HG03196 (cell line): ENCODE measurements around the gene TMEM135.
"Not testable (repeated sequence)": the region's sequence is repeated elsewhere in the genome, so short reads cannot be mapped to it uniquely, and the experiment has no call there.

Experiments used
- ATAC-seq: cut with Tn5 transposase; IDR thresholded peaks from one replicate; pipeline ENCODE4 v1.9.1; 2021; ENCODE audit not compliant: unreplicated experiment

Gene TMEM135

DNA sequence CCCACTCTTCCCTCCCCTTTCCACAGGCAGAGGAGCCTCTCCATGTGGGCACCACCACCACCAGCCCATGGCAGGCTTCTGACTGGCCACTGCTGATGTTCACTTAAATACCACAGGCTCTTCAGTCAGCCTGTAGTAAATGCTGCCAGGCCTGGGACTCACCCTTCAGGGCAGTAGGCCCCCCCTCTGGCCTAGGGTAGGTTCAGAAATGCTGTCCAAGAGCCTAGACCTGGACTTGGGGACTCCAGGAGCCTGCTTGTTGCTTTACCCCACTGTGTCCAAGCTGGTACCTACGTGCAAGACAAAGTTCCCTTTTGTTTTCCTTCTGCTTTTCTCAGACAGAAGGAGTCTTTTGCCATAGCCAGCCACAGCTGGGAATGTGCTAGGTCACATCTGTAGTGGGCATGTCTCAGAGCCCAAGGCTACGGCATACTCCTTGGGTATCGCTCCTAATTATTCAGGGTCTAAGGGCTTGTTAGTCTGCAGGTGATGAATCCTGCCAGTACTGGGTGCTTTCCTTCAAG, 38.6 kb downstream of the TMEM135 start:
- ATAC-seq: no peak

DNA sequence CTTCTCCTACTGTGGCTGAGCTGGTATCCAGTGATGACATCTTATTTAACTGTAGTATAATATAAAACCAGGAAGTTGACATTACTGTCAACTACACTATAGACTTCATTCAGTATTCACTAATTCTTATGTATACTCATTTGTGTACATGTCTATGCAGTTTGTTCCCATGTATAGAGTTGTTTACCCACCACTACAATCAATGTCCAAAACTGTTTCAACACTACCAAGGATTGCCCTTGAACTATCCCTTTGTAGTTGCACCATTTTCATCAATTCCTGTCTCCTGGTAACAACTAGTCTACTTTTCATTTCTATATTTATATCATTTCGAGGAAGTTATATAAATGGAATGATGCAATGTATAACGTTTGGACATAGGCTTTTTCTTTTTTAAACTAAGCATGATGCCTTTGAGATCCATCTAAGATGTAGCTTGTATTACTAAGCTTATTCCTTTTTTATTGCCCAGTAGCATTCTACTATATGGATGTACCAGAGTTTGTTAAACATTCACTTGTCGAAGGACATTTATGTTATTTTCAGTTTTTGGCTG, 39.2 kb downstream of the TMEM135 start:
- no peak for ATAC-seq

DNA sequence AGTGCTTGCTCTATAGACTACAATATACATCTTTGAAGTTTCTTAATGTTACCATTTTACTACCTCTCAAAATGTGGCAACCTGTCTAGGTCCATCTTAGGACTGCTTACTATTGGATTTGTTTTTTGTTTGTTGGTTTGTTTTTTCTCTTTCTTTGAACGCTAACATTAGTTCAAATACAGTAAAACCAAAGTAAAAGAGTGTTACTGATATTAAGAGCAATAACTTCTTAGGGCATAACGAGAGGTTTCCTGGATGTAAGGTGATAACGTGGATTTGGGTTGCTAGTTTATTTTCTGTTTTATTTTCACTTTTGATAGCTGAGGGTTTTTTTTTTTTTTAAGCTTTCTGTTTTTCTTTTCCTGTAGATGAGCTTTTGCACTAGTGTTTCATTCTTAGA, 43.6 kb downstream of the TMEM135 start:
- peak; percentile 69 for ATAC-seq

DNA sequence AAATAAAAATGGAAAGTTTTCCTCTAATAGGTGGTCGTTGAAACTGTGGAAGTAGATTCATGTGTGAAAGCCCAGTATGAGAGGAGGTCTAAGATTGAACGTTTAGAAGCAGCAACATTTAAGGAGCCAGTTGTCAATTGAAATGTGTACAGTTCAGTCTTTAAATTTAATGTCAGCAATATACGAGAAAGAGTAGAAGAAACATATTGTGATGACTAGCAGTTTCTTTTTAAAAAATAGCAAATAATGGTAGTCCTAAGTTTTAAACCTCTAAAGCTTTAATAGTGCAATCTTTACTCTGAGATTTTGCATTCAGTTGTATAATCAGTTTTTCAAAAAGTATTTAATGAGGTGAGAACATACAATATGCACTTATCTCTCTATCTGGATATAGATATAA, 44.9 kb downstream of the TMEM135 start:
- no peak for ATAC-seq

DNA sequence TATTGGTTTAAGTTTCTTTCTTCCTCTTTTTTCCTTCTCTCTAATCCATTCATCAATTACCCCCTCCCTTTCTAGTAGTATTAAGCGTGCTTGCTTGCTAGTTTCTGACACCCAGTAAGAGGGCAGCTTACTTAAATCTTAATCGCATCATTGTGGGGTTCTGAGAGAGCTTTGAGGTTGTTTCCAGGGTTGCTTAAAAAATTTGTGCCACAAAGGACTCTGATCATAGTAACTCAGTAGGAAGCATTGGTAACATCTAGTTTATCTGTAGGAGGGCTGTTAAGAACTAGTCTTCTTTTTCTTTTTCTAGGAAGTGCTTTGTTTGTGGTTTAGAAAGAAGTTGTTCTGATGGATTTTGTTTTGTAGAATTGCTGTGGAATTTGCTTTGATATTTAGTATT, 45.3 kb downstream of the TMEM135 start:
- ATAC-seq: no peak

DNA sequence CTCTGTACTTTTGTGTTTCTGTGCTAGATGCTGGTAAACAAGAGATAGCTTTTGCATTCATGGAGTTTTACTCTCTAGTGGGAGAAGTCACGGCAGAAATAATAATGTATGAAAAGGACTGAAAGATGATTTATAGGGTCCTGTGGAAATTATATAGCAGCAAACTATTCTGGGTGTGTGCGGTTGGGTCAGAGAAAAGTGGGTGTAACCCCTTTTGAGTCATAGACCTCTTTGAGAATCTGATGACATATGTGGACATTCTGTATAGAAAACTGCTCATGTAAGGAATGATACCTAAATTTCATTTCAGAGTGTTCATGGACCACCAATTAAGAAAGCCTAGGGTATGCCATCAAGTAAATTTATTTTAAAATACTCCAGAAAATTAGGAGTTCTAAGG, 54.4 kb downstream of the TMEM135 start:
- ATAC-seq: no peak

DNA sequence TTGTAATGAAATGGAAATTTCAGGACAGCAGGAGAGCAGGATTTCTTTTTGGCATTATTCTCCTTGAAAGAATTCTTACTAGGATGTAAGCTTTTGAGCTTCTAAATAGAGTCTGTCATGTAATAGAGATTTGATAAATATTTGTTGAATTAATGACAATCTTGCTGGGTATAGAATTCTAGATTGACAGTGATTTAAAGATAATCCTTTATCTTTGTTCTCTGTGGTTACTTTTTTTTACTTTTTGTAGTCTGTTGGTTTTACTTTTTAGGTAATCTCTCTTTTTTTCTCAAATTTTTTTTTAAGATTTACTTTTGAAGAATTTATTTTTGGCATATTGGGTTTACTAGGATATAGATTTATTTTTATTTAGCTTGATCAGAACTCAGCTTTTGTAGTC, 54.8 kb downstream of the TMEM135 start:
- ATAC-seq: no peak

DNA sequence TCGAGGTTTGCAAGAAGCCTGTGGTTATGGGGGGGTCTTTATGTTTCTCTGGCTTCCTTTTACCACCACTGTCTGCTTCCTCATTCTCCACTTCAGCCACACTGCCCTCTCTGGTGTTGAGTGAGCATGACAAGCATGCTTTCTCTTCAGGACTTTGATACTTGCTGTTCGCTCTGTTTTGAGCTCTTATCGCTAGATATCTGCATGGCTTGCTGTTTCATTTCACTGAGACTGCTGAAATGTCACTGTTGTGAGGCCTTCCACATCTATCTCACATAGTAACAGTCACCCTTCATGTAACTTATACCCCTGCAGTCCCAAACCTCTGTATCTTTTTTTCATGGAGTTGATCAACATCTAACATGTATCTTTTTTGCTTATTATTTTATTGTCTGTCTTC, 59.8 kb downstream of the TMEM135 start:
- ATAC-seq: no peak

DNA sequence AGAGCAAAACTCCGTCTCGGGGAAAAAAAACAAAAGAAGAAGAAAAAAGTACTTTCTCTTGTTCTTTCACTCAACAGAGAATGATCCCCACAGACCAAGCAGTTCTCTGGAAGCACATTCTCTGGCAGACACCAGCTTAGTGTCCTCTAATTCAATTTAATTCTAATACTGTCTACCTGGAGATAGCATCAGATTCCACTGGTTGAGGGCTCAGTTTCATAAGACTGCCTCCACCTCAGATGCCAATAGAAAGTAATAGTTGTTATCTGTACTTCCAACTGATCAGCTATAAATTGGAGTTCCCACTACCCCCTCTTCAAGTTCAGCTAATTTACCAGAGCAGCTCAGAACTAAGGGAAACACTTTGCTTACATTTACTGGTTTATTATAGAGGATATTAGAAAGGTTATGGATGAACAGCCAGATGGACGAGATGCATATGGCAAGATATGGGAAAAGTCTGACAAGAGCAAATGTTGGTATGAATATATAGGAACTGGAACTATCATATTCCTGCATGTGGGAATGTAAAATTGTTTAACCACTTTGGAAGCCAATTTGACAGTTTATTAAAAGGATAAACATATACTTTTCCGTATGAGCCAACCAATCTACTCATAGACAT, 64.3 kb downstream of the TMEM135 start:
- no peak for ATAC-seq

DNA sequence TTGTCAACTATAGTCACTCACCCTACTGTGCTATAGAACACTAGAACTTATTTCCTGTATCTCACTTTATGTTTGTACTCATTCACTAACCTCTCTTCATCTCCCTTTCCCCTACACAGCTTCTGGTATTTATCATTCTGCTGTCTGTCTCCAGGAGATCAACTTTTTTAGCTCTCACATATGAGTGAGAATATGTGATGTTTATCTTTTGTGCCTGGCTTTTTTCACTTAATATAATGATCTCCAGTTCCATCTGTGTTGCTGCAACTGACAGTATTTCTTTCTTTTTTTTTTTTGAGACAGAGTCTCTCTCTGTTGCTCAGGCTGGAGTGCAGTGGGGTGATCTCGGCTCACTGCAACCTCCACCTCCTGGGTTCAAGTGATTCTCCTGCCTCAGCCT, 68.1 kb downstream of the TMEM135 start:
- not testable (repeated sequence) for ATAC-seq

DNA sequence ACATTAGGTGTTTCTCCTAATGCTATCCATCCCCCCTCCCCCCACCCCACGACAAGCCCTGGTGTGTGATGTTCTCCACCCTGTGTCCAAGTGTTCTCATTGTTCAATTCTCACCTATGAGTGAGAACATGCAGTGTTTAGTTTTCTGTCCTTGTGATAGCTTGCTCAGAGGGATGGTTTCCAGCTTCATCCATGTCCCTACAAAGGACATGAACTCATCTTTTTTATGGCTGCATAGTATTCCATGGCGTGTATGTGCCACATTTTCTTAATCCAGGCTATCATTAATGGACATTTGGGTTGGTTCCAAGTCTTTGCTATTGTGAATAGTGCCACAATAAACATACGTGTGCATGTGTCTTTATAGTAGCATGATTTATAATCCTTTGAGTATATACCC, 69.6 kb downstream of the TMEM135 start:
- ATAC-seq: not testable (repeated sequence)

DNA sequence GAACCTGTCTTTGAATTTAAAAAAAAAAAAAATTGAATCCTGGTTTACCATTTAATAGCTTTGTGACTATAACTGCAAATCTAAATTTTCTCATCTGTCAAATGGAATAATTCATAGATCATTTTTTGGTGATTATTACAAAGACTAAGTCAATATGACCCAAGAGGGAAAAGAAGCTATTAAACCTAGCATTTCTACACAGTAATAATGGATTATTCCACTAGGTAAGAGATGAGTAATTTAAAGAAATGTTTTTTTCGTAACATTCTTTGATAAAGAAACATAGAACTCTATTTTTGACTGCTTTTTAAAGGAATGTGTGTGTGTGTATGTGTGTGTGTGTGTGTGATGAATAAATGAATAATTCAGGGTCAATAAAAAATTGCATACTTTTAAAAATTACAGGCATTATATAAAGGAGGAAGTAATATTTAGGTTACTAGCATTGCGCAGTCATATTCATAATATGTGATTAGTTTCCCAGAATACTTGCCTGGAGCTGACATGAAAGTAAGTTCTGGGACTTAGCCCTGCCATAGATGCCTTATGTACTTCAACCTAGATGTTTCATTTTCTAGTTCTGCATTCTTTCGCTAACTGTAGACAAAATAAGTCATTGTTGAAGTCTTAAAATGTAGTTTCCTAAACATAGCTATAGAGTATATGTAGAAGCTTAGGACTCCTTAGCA, 72.9 kb downstream of the TMEM135 start:
- ATAC-seq: no peak

DNA sequence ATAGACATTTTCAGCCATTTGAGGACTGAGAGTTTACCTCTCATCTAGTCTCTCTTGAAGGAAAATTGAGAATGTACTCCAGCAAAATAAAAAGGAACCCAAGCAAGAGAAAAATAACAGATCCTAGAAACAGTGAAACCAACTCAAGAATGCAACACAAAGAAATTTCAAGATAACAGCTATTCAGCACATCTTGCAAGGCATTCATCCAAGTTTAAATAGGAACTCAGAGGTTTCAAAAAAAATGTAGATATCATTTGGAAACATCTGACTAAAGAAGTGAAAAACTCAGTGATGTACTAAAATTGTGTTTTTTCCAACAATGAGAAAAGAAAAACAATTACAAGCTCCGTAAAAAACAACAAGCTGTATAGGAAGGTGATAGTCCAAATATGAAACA, 76.4 kb downstream of the TMEM135 start:
- ATAC-seq: no peak

DNA sequence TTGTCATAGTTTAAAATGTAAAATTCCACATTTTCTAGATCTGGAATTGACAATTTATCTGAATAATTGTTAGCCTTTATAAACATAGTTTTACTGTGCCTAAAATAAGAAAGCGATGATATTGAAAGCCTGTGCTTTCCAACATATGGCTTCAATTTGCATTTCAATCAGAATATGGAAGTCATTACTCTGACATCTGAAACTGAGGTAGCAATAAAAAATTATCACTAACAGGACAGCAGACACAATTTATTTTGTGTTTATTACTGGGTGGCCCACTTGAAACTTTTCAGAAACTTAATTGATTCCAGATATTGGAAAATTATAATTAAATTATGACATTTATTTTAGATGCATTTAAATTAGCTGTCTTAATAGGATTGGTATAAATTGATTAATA, 78.5 kb downstream of the TMEM135 start:
- no peak for ATAC-seq

DNA sequence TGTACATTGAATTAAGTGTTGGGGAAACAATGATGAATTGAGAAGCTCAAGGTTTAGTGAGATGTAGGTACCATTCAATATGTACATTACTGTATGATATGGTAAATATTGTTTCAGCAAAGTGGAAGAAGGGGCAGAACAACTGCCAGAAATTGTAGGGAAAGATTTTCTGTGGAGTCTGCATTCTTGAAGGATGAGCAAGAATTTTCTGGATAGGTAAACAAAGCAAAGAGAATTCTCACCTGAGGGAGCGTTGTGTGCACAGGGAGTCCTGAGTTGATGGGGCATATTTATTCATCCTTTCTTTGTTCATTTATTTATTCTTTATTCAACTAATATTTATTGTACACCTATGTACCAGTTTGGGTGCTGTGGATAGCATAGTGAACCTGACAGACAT, 83.2 kb downstream of the TMEM135 start:
- no peak for ATAC-seq

DNA sequence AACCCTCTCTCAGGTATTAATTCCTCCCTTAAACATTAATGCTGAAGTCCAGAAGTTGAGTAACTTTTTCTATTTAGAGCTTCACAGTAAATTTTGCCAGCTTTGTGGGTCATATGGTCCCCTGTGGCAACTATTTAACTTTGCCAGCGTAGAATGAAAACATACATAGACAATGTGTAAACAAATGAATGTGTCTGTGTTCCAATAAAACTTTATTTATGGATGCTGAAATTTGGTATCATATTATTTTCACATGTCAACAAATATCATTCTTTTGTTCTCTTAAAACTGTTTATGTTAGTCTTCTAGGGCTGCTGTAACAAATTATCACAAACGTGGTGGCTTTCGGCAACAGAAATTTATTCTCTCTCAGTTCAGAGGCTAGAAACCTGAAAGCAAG, 85.1 kb downstream of the TMEM135 start:
- ATAC-seq: no peak

DNA sequence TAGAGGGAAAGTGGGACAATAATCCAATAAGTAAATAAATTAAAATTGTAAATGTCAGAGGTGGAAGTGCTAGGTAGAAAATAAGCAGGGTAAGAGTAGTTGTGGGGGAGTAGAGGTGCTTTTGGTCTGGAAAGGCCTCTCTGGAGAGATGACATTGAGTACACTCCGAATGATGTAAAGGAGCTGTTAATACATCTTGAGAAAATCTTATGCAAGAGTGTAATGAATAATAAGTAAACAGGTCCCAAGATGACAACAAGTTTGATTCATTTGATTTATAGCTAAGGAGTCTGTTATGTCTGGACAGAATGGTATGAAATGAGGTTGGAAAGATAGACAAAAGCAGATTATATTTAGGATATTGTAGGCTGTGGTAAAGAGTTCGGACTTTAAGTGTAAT, 87.5 kb downstream of the TMEM135 start:
- ATAC-seq: no peak

DNA sequence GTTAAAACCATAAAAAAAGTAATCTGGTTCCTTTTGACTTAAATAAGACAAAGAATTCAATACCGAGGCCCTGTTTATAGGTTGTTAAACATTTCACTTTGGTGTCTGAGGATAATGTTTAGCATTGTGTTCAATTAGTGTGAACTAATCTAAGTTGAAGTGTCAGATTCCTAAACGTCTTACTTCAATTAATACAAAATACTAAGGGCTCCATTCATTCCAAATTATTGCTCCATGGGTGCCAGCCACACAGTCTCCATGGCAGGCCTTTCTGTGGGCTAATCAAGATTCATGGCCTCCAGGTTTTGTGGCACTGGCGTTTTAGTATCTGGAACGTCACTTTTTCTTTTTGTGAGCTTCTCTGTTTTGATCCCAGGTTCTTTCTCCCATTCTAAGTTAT, 89.4 kb downstream of the TMEM135 start:
- ATAC-seq: no peak

DNA sequence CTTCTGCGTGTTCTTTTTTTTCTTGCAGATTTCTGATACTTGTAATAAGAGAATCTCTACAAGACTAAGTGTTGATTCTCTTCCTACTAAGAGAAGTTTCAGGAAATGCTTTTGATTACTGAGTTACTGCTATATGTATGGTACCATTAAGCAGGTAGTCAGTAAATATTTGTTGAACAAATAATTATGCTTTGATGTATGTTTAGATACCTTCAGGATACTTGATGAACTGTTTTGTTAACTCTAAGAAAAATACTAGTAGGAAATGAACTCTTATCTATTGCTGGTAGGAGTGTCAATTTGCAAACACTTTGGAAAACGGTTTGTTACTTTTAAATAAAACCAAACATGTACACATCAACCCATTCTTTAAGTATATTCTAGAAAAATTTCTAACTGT, 90.6 kb downstream of the TMEM135 start:
- ATAC-seq: no peak

DNA sequence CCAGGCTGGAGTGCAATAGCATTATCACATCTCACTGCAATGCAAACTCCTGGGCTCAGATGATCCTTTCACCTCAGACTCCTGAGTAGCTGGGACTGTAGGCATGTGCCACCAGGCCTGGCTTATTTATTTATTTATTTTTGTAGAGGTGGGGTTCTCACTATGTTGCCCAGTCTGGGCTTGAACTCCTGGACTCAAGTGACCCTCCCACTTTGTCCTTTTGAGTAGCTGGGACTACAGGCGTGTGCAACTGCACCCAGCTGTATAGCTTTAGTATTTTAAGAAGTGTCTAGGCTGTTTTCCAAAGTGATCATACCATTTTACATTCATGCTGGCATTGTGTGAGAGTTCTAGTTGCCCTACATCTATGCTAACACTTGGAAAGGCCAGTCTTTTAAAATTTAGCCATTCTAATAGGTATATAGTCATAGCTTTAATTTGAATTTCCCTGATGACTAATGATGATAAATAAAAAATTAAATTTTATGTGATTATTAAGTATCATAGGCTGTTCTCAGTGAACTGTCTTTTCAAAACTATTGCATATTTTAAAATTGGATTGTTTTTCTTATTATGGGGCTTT, 96.9 kb downstream of the TMEM135 start:
- no peak for ATAC-seq

DNA sequence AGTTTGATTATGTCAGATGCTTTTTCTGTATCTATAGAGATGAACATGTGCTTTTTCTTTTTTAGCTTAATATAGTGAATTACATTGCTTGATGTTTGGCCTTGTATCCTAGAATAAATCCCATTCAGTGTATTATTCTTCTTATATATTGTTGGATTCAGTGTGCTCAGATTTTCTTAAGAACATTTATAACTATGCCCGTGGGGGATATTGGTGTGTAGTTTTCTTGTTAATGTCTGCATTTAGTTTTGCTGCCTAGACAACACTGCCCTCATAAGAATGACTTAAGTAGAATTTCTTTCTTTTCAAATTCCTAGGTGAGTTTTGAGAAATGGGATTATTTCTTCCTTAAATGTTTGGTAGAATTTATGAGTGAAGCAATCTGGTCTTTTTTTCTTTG, 98.5 kb downstream of the TMEM135 start:
- no peak for ATAC-seq

DNA sequence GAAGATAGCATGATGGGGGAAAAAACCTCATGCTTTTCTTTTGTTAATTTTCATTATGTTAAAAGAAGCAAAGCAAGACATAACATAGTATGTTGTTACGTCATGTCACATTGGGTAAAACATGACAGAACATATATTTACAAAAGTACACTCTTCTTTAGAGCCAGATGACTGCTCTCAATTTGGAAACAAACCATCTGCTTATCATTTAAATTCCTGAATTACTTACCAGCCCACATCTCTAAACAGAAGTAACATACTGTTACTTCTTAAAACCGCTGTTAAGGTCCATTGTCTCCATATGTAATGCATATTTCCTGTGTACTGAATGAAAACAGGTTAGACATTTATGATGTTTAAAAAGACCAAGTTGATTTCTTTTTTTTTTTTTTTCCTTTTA, 100.0 kb downstream of the TMEM135 start:
- ATAC-seq: no peak
